H1 (cell line): ENCODE results near the gene ARSB. TPM values are rescaled to one million over a fixed set of nuclear protein-coding genes. Genes with fewer than 3 reads are reported as not detected.

Experiments
- CTCF ChIA-PET: fragments of 300-600 bp; sonication (Branson Sonifier 250); formaldehyde crosslinking; loops from one replicate; lab custom pipeline; 2021; ENCODE audit not compliant: partially characterized antibody; lab: Charles Lee
- POLR2A ChIA-PET: fragments of 300-600 bp; sonication (Branson Sonifier 250); formaldehyde crosslinking; loops from one replicate; lab custom pipeline; 2021; ENCODE audit warnings: inconsistent platforms; ENCODE audit not compliant: partially characterized antibody; lab: Charles Lee
- DNase-seq, 2 experiments: peaks; one replicate each; pipeline versions ENCODE4 v3.0.0 to v3.0.0-alpha.2; 2010 to 2022; ENCODE audit warnings: low spot score in 2 of 2, low read depth in 1 of 2, mixed read lengths in 1 of 2
- FAIRE-seq: peaks from 2 replicates; lab custom pipeline; 2011; peaks lifted over from hg19 to GRCh38; lab: Jason Lieb, UNC
- H2AFZ ChIP-seq: 2 replicates; pipeline ENCODE4 v1.8.1; 2012; ENCODE audit warnings: low read length, inconsistent platforms
- H2AK5ac ChIP-seq: 2 replicates; pipeline ENCODE4 v1.6.1; 2013; ENCODE audit warnings: low read depth, low read length
- H2BK120ac ChIP-seq: replicated peaks from 2 replicates; pipeline ENCODE3; 2013; ENCODE audit warnings: low read depth, low read length, inconsistent platforms
- H2BK12ac ChIP-seq: 2 replicates; pipeline ENCODE4 v1.6.1; 2013; ENCODE audit warnings: low read depth, low read length
- H2BK15ac ChIP-seq: 2 replicates; pipeline ENCODE4 v1.6.1; 2013; ENCODE audit warnings: low read length
- H2BK20ac ChIP-seq: 2 replicates; pipeline ENCODE4 v1.6.1; 2013; ENCODE audit warnings: low read length
- H2BK5ac ChIP-seq: 2 replicates; pipeline ENCODE4 v1.6.1; 2013; ENCODE audit warnings: low read depth, low read length
- H3K14ac ChIP-seq: 2 replicates; pipeline ENCODE4 v1.6.1; 2013; ENCODE audit warnings: inconsistent platforms; ENCODE audit not compliant: insufficient read length
- H3K18ac ChIP-seq: 2 replicates; pipeline ENCODE4 v1.6.1; 2013; ENCODE audit warnings: low read length; ENCODE audit errors: extremely low read depth
- H3K23ac ChIP-seq: 2 replicates; pipeline ENCODE4 v1.6.1; 2013; ENCODE audit warnings: inconsistent platforms; ENCODE audit not compliant: insufficient read length
- H3K23me2 ChIP-seq: 2 replicates; pipeline ENCODE4 v1.6.1; 2013; ENCODE audit warnings: low read depth, low read length
- H3K27ac ChIP-seq: 2 replicates; pipeline ENCODE4 v1.6.1; 2011; ENCODE audit warnings: low read depth, low read length, inconsistent platforms
- H3K27me3 ChIP-seq, 4 experiments: replicated peaks in 1 of 4; 1 replicate in 1 of 4; 2 replicates in 3 of 4; pipeline versions ENCODE4 v1.6.1 to v1.8.1; 2011 to 2013; ENCODE audit warnings: low read length in 3 of 4, mild to moderate bottlenecking in 3 of 4, inconsistent platforms in 2 of 4, mixed read lengths in 2 of 4, moderate library complexity in 1 of 4; ENCODE audit not compliant: control insufficient read depth in 3 of 4, insufficient read depth in 3 of 4; ENCODE audit errors: extremely low read depth in 1 of 4
- H3K36me3 ChIP-seq, 4 experiments: 2 replicates each; pipeline versions ENCODE4 v1.6.1 to v1.8.1; 2011 to 2013; ENCODE audit warnings: mild to moderate bottlenecking in 4 of 4, low read length in 3 of 4, moderate library complexity in 2 of 4, control low read depth in 1 of 4, inconsistent platforms in 1 of 4; ENCODE audit not compliant: insufficient read depth in 4 of 4, control insufficient read depth in 2 of 4
- H3K4ac ChIP-seq: replicated peaks from 2 replicates; pipeline ENCODE3; 2013; ENCODE audit warnings: low read length, low read depth, mixed read lengths, inconsistent platforms; ENCODE audit not compliant: insufficient read length
- H3K4me1 ChIP-seq, 4 experiments: replicated peaks in 1 of 4; 1 replicate in 1 of 4; 2 replicates in 3 of 4; pipeline versions ENCODE4 v1.6.1 to v1.8.1; 2011 to 2013; ENCODE audit warnings: low read length in 3 of 4, inconsistent platforms in 2 of 4, mixed read lengths in 1 of 4; ENCODE audit not compliant: insufficient read depth in 4 of 4, control insufficient read depth in 3 of 4
- H3K4me2 ChIP-seq, 2 experiments: 2 replicates each; pipeline versions ENCODE4 v1.6.1 to v1.8.1; 2011 to 2013; ENCODE audit warnings: low read depth in 2 of 2, low read length in 2 of 2, control low read depth in 1 of 2, inconsistent platforms in 1 of 2, mild to moderate bottlenecking in 1 of 2; ENCODE audit not compliant: insufficient read depth in 1 of 2
- H3K4me3 ChIP-seq, 4 experiments: fragments of 200-600, 300-600 bp in 1 of 4; sonication (generic), shearing (Covaris generic), sonication (Bioruptor Twin) in 1 of 4; 2 replicates each; pipeline versions ENCODE4 v1.5.1 to v1.8.1; 2011 to 2016; ENCODE audit warnings: low read length in 4 of 4, low read depth in 3 of 4, control low read depth in 2 of 4, inconsistent platforms in 2 of 4, mild to moderate bottlenecking in 2 of 4, mixed read lengths in 1 of 4, moderate library complexity in 1 of 4; ENCODE audit not compliant: insufficient read depth in 2 of 4; ENCODE audit errors: extremely low read depth in 1 of 4
- H3K56ac ChIP-seq: replicated peaks from 2 replicates; pipeline ENCODE3; 2013; ENCODE audit warnings: low read depth, mild to moderate bottlenecking, mixed read lengths, low read length, inconsistent platforms; ENCODE audit not compliant: insufficient read length
- H3K79me1 ChIP-seq: 2 replicates; pipeline ENCODE4 v1.6.1; 2013; ENCODE audit warnings: low read depth, low read length, control low read depth
- H3K79me2 ChIP-seq, 2 experiments: 2 replicates each; pipeline versions ENCODE4 v1.6.1 to v1.8.1; 2012 to 2013; ENCODE audit warnings: low read length in 2 of 2, mild to moderate bottlenecking in 2 of 2, inconsistent platforms in 1 of 2; ENCODE audit not compliant: insufficient read depth in 2 of 2, control insufficient read depth in 1 of 2
- H3K9ac ChIP-seq, 4 experiments: replicated peaks in 1 of 4; 1 replicate in 1 of 4; 2 replicates in 3 of 4; pipeline versions ENCODE4 v1.6.1 to v1.8.1; 2011 to 2013; ENCODE audit warnings: low read depth in 3 of 4, low read length in 3 of 4, control low read depth in 2 of 4, mild to moderate bottlenecking in 2 of 4, moderate library complexity in 2 of 4, inconsistent platforms in 1 of 4; ENCODE audit errors: extremely low read depth in 1 of 4
- H3K9me3 ChIP-seq, 2 experiments: 2 replicates each; pipeline versions ENCODE4 v1.6.1 to v1.8.1; 2012 to 2013; ENCODE audit warnings: mild to moderate bottlenecking in 2 of 2, moderate library complexity in 2 of 2, control low read depth in 1 of 2, inconsistent platforms in 1 of 2, low read depth in 1 of 2, low read length in 1 of 2, mixed read lengths in 1 of 2; ENCODE audit not compliant: insufficient read depth in 2 of 2
- H4K20me1 ChIP-seq, 2 experiments: replicated peaks in 1 of 2; 2 replicates each; pipeline versions ENCODE3 to v1.8.1; 2011 to 2013; ENCODE audit warnings: inconsistent platforms in 2 of 2, low read length in 2 of 2, mild to moderate bottlenecking in 1 of 2; ENCODE audit not compliant: insufficient read depth in 2 of 2, control insufficient read depth in 1 of 2
- H4K5ac ChIP-seq: 2 replicates; pipeline ENCODE4 v1.6.1; 2013; ENCODE audit warnings: low read length, low read depth, mixed read lengths, inconsistent platforms; ENCODE audit not compliant: insufficient read length
- H4K8ac ChIP-seq: 2 replicates; pipeline ENCODE4 v1.8.0; 2013; ENCODE audit warnings: mild to moderate bottlenecking, moderate library complexity, low read length, inconsistent platforms; ENCODE audit not compliant: insufficient read depth; ENCODE audit errors: extremely low read depth
- H4K91ac ChIP-seq: replicated peaks from 2 replicates; pipeline ENCODE3; 2013; ENCODE audit warnings: low read length, mixed read lengths, inconsistent platforms; ENCODE audit not compliant: insufficient read length
- ATF2 ChIP-seq: IDR thresholded peaks from 2 replicates; pipeline ENCODE4 v1.6.1; 2012; ENCODE audit warnings: low read length, inconsistent platforms
- CBX5 ChIP-seq: fragments of 300-800, 300-1000 bp; sonication (generic); IDR thresholded peaks from 2 replicates; pipeline ENCODE4 v1.7.1; 2016; ENCODE audit warnings: antibody characterized with exemption, low read length, low read depth
- CBX8 ChIP-seq: fragments of 300-800, 300-1000 bp; sonication (generic); IDR thresholded peaks from 2 replicates; pipeline ENCODE4 v1.7.1; 2016; ENCODE audit warnings: low read depth, low read length, borderline replicate concordance
- KDM4A ChIP-seq: IDR thresholded peaks from one replicate; pipeline ENCODE4 v1.7.1; 2012; ENCODE audit warnings: low read depth, mild to moderate bottlenecking, moderate library complexity, low read length, inconsistent platforms; ENCODE audit not compliant: severe bottlenecking
- MAFK ChIP-seq: IDR thresholded peaks from 2 replicates; pipeline ENCODE4 v1.6.1; 2012; ENCODE audit warnings: low read depth, mild to moderate bottlenecking, improper control_type of control experiment, low read length
- MAX ChIP-seq: IDR thresholded peaks from 2 replicates; pipeline ENCODE4 v1.6.1; 2012; ENCODE audit warnings: inconsistent platforms
- PHF8 ChIP-seq: fragments of 200-600 bp; sonication (generic); conservative IDR thresholded peaks from 2 replicates; pipeline ENCODE4 v1.7.1; 2012; ENCODE audit warnings: low read depth, mild to moderate bottlenecking, inconsistent platforms, low read length, moderate library complexity
- RXRA ChIP-seq: IDR thresholded peaks from 2 replicates; pipeline ENCODE4 v1.6.1; 2011; ENCODE audit warnings: low read depth, mild to moderate bottlenecking, low read length, moderate library complexity; ENCODE audit not compliant: insufficient read depth
- SIN3A ChIP-seq, 2 experiments: IDR thresholded peaks in 1 of 2; conservative IDR thresholded peaks in 1 of 2; 2 replicates each; pipeline ENCODE4 v1.6.1; 2011 to 2012; ENCODE audit warnings: low read length in 2 of 2, improper control_type of control experiment in 1 of 2, low read depth in 1 of 2, mild to moderate bottlenecking in 1 of 2
- SRF ChIP-seq: IDR thresholded peaks from 2 replicates; pipeline ENCODE4 v1.6.1; 2011; ENCODE audit warnings: mild to moderate bottlenecking, low read depth, low read length, moderate library complexity
- TAF7 ChIP-seq: optimal IDR thresholded peaks from 2 replicates; pipeline ENCODE3; 2011; ENCODE audit warnings: low read depth, mild to moderate bottlenecking, inconsistent platforms, low read length, moderate library complexity, borderline replicate concordance
- TBP ChIP-seq: IDR thresholded peaks from 2 replicates; pipeline ENCODE4 v1.6.1; 2011; ENCODE audit warnings: low read depth, low read length, improper control_type of control experiment
- WGBS, 2 experiments: shearing (Covaris generic) in 1 of 2; methylation state at CpG; one replicate each; pipeline versions ENCODE4 v1.1.6 to v1.1.7; 2013 to 2015; ENCODE audit warnings: low lambda C conversion rate in 2 of 2, mixed read lengths in 2 of 2, inconsistent platforms in 1 of 2, low coverage in 1 of 2, missing lambda C conversion rate in 1 of 2; ENCODE audit not compliant: insufficient replicate concordance in 2 of 2, insufficient coverage in 1 of 2, insufficient read length in 1 of 2; ENCODE audit errors: extremely low coverage in 1 of 2, missing lambda C conversion rate in 1 of 2; 5-methylcytosine and 5-hydroxymethylcytosine counted together
- polyA plus RNA-seq, 7 experiments: library from polyadenylated mRNA; depleted of rRNA in 3 of 7; stranded (reverse) in 5 of 7; unstranded in 2 of 7; fragments of >200 nt in 5 of 7; fragments of 200-250 nt in 2 of 7; gene quantifications; 1 replicate in 5 of 7; 2 replicates in 1 of 7; 4 replicates in 1 of 7; pipeline versions ENCODE4 v1.2.1 to v1.2.3, GENCODE V29; 2011 to 2013; ENCODE audit warnings: missing spikeins in 2 of 7, mixed read lengths in 2 of 7
- total RNA-seq: library from RNA; stranded (reverse); fragmentation: NEBNext Ultra II Directional; extraction: Animal tissue kit (Norgen Biotek cat#: 25700); gene quantifications from 2 replicates; pipeline ENCODE4 v1.2.1, GENCODE V29; 2021

ARSB gene
- total and polyA plus RNA-seq, 2 of the 8 experiments (the other 6 are each of a cell fraction or from before 2014, with no cell fraction given), result 6.4 to 13.9 TPM

- Histone ChIP-seq H3K14ac (no peak overlapping the region), H3K56ac (no peak overlapping the region), H4K91ac (no peak overlapping the region), H3K4ac (no peak overlapping the region), H2BK15ac (no peak overlapping the region), H3K18ac (no peak overlapping the region), H2BK20ac (no peak overlapping the region), H3K36me3 (no peaks in the 10 kb centered on the region), H3K23ac (no peak overlapping the region), H3K4me3 (no peak overlapping the region), H2AK5ac (no peak overlapping the region), H4K8ac (no peak overlapping the region), H4K5ac (no peak overlapping the region), H2AFZ (no peak overlapping the region), H3K27ac (no peak overlapping the region), H2BK12ac (no peak overlapping the region), H2BK5ac (no peak overlapping the region), H3K4me1 (peaks cover 0 to 4% (median 1%) of the 10 kb centered on the region in 4 experiments; a peak in 2 of 7 replicates), H3K9ac (no peak overlapping the region), H3K4me2 (no peak overlapping the region), H4K20me1 (no peaks in the 10 kb centered on the region), H3K27me3 (no peaks in the 10 kb centered on the region), H3K79me1 (no peaks in the 10 kb centered on the region), H2BK120ac (no peak overlapping the region), H3K9me3 (no peaks in the 10 kb centered on the region), H3K23me2 (no peaks in the 10 kb centered on the region), H3K79me2 (no peaks in the 10 kb centered on the region)
- DNase-seq (no peak), FAIRE-seq (no peak)
- ChIA-PET POLR2A (no interaction called here), CTCF (interaction anchor here (0.6 to 1.8 kb wide), 3 partner anchors 10 to 225 kb away, joined by 3 to 11 read pairs (median 3); no protein-coding TSS in a partner anchor)
- 48% methylated on average over 2 of the region's 2 CpGs; no CpG with 5 or more reads in 1 of the 2 experiments for WGBS, 2 experiments
- TF ChIP-seq ATF2 (no peak), RXRA (no peak), SRF (no peak), SIN3A (conservative IDR thresholded peaks at IDR 0.05 in 1 of 2, IDR thresholded peaks at IDR 0.05 in 1 of 2; ENCODE audit: low read depth in 1 of 2, low read length in 2 of 2) (no peak), CBX8 (no peak), MAFK (no peak), KDM4A (no peak), PHF8 (no peak), MAX (no peak), TBP (no peak), TAF7 (no peak), CBX5 (no peak)
Measured at GRCh38 chr5:78750281-78750680, 234.8 kb downstream of the ARSB start.
